Pancreas (tissue), 10 donors: ENCODE measurements around the gene CENPF. TPM values are rescaled to one million over a fixed set of nuclear protein-coding genes. Genes with fewer than 3 reads are reported as not detected.
"Not testable (repeated sequence)": the region's sequence is repeated elsewhere in the genome, so short reads cannot be mapped to it uniquely, and the experiment has no call there.

Experiments used
- ATAC-seq, 4 donors: fragments of 200-7000 bp; cut with Tn5 transposase; one replicate each; pipeline versions ENCODE4 v1.8.0 to v1.9.1; 2020; ENCODE audit warnings: mild to moderate bottlenecking in 4 of 4, moderate library complexity in 4 of 4
- DNase-seq, 6 donors: peaks; one replicate each; pipeline ENCODE4 v3.0.0-alpha.2; 2020
- FAIRE-seq: peaks from 2 replicates; lab custom pipeline; 2012; peaks lifted over from hg19 to GRCh38; lab: Jason Lieb, UNC
- H3K27ac ChIP-seq, 4 donors: fragments of 200-600 bp; sonication (generic); 1 replicate in 3 of 4; 2 replicates in 1 of 4; pipeline versions ENCODE4 v1.5.0 to v1.8.0; 2020
- H3K27me3 ChIP-seq, 4 donors: fragments of 200-600 bp; one replicate each; pipeline ENCODE4 v1.8.0; 2021
- H3K36me3 ChIP-seq, 3 donors: fragments of 200-600 bp; sonication (generic) in 1 of 3; one replicate each; pipeline versions ENCODE4 v1.5.0 to v1.8.0; 2020 to 2021
- H3K4me1 ChIP-seq, 3 donors: fragments of 200-600 bp; one replicate each; pipeline ENCODE4 v1.8.0; 2021
- H3K4me3 ChIP-seq, 4 donors: fragments of 200-600 bp; sonication (generic) in 2 of 4; one replicate each; pipeline versions ENCODE4 v1.5.0 to v1.8.0; 2020 to 2021
- H3K9me3 ChIP-seq, 4 donors: fragments of 200-600 bp; one replicate each; pipeline ENCODE4 v1.8.0; 2021
- CTCF ChIP-seq, 4 donors: fragments of 200-600 bp; sonication (generic) in 3 of 4; IDR thresholded peaks; one replicate each; pipeline versions ENCODE4 v1.5.0 to v1.8.0; 2021; ENCODE audit warnings: antibody characterized with exemption in 4 of 4
- WGBS, 2 donors: extraction: QIAGEN DNeasy Blood & Tissue Kit; methylation state at CpG; one replicate each; pipeline ENCODE4 v1.1.7; 2013; 5-methylcytosine and 5-hydroxymethylcytosine counted together
- intact Hi-C, 3 donors: fragments of 100-400 bp; cut with DNase I; formaldehyde crosslinking; loops; one replicate each; pipeline versions ENCODE4 v1.11.1 to v1.14.2; 2022
- polyA plus RNA-seq, 2 donors: library from polyadenylated mRNA; stranded (reverse); fragments of 200-250 nt; gene quantifications; one replicate each; pipeline ENCODE4 v1.2.3, GENCODE V29; 2013
- total RNA-seq, 6 donors: library from RNA; stranded (reverse); fragmentation: NEBNext Ultra II Directional in 4 of 6; extraction: Animal tissue kit (Norgen Biotek cat#: 25700) in 4 of 6; gene quantifications; one replicate each; pipeline versions ENCODE4 v1.2.1 to v1.2.4, GENCODE V29; 2021 to 2023
- donor health status: healthy with polysubstance abuse.
- donor health status: DM: no; HTN: no; CAD: no; lungs with moderate emphysema.
- donor health status: DM: no; HTN: no; CAD: no.
- donor health status: control.
- donor health status: control.
- donor health status: Bipolar disorder and iron deficiency.
- donor health status: DM: yes; HTN: yes; CAD: no.
- donor health status: DM: no; HTN: no; CAD: no.
- donor health status: DM: no; HTN: no; CAD: no.
- donor health status: DM: yes; HTN: yes; CAD: no.

Gene CENPF
- total and polyA plus RNA-seq, 8 donors, result 0.05 to 2.0 (median 0.30) TPM

- no peak for TF ChIP-seq CTCF (IDR thresholded peaks at IDR 0.05)
- Histone ChIP-seq H3K9me3 (no peaks in the 10 kb centered on the region), H3K36me3 (no peaks in the 10 kb centered on the region), H3K27ac (no peak overlapping the region), H3K4me3 (no peak overlapping the region), H3K27me3 (no peaks in the 10 kb centered on the region), H3K4me1 (no peaks in the 10 kb centered on the region)
- FAIRE-seq (no peak), DNase-seq (no peak), ATAC-seq (no peak)
- WGBS, 2 donors, result 72 to 96% methylated on average over 7 to 8 of the region's 8 CpGs
- intact Hi-C loops, result no loop called here
Measured at GRCh38 chr1:214673576-214673975, 70.6 kb downstream of the CENPF start.

GRCh38 chr1:214675524-214675923 lies 72.5 kb downstream of the CENPF start:
- 88 to 97% methylated on average over 1 of the region's 1 CpG for WGBS, 2 donors
- H3K27ac ChIP-seq, ATAC-seq, DNase-seq, H3K4me1 ChIP-seq, H3K27me3 ChIP-seq, H3K4me3 ChIP-seq, H3K9me3 ChIP-seq, intact Hi-C loops, H3K36me3 ChIP-seq, FAIRE-seq: not testable (repeated sequence)

GRCh38 chr1:214676747-214677146 lies 73.8 kb downstream of the CENPF start:
- Histone ChIP-seq H3K36me3 (no peaks in the 10 kb centered on the region), H3K4me3 (no peak overlapping the region), H3K27me3 (no peaks in the 10 kb centered on the region), H3K9me3 (no peaks in the 10 kb centered on the region), H3K4me1 (no peaks in the 10 kb centered on the region), H3K27ac (no peak overlapping the region)
- FAIRE-seq, result no peak
- no peak for DNase-seq
- WGBS, 2 donors, result 63 to 68% methylated on average over 4 of the region's 4 CpGs
- ATAC-seq, result no peak
- intact Hi-C loops, result no loop called here
- no peak for TF ChIP-seq CTCF (IDR thresholded peaks at IDR 0.05)

- no peak overlapping the region for H3K27ac ChIP-seq
- H3K4me3 ChIP-seq, result no peak overlapping the region
- DNase-seq, result no peak
- H3K27me3 ChIP-seq, result peaks cover 0 to 4% (median 0%) of the 10 kb centered on the region in 4 donors
- no peaks in the 10 kb centered on the region for H3K4me1 ChIP-seq
- no peaks in the 10 kb centered on the region for H3K36me3 ChIP-seq
- WGBS, 2 donors, result 74 to 94% methylated on average over 2 of the region's 2 CpGs
- H3K9me3 ChIP-seq, result no peaks in the 10 kb centered on the region
- no peak for FAIRE-seq
- TF ChIP-seq CTCF (IDR thresholded peaks at IDR 0.05), result no peak
- intact Hi-C loops, result no loop called here
- no peak for ATAC-seq
Measured at GRCh38 chr1:214677945-214678344, 75.0 kb downstream of the CENPF start.

- WGBS, 2 donors, result 68 to 74% methylated on average over 2 of the region's 2 CpGs
- no peak for FAIRE-seq
Measured at GRCh38 chr1:214678386-214678785, 75.4 kb downstream of the CENPF start.

More at GRCh38 chr1:214678386-214678785, 75.4 kb downstream of the CENPF start:
- no peak for TF ChIP-seq CTCF (IDR thresholded peaks at IDR 0.05)
- DNase-seq, result no peak
- Histone ChIP-seq H3K4me1 (no peaks in the 10 kb centered on the region), H3K27me3 (peaks cover 0 to 4% (median 0%) of the 10 kb centered on the region in 4 donors), H3K4me3 (no peak overlapping the region), H3K27ac (no peak overlapping the region), H3K9me3 (no peaks in the 10 kb centered on the region), H3K36me3 (no peaks in the 10 kb centered on the region)
- intact Hi-C loops, result no loop called here
- no peak for ATAC-seq
